Psoas muscle (tissue), 8 donors: ENCODE data around the gene MUC5B. TPM values are rescaled to one million over a fixed set of nuclear protein-coding genes. Genes with fewer than 3 reads are reported as not detected.

Source experiments
- ATAC-seq, 4 donors: fragments of 200-7000 bp; cut with Tn5 transposase; one replicate each; pipeline ENCODE4 v1.9.1; 2020; ENCODE audit warnings: moderate library complexity in 3 of 4, mild to moderate bottlenecking in 2 of 4
- DNase-seq, 2 donors: peaks; one replicate each; pipeline ENCODE4 v3.0.0-alpha.2; 2020
- H3K27ac ChIP-seq: fragments of 200-600 bp; one replicate; pipeline ENCODE4 v1.8.0; 2022
- H3K27me3 ChIP-seq, 3 donors: fragments of 200-600 bp in 1 of 3; one replicate each; pipeline versions ENCODE4 v1.6.1 to v1.8.0; 2013 to 2022; ENCODE audit warnings: low read length in 2 of 3, mild to moderate bottlenecking in 2 of 3, moderate library complexity in 1 of 3; ENCODE audit not compliant: insufficient read depth in 3 of 3
- H3K36me3 ChIP-seq, 2 donors: fragments of 200-600 bp in 1 of 2; one replicate each; pipeline versions ENCODE4 v1.6.1 to v1.8.0; 2013 to 2022; ENCODE audit warnings: low read depth in 1 of 2, mild to moderate bottlenecking in 1 of 2, moderate library complexity in 1 of 2; ENCODE audit not compliant: insufficient read depth in 1 of 2
- H3K4me1 ChIP-seq: fragments of 200-600 bp; one replicate; pipeline ENCODE4 v1.8.0; 2022
- H3K4me3 ChIP-seq: fragments of 200-600 bp; one replicate; pipeline ENCODE4 v1.8.0; 2022; ENCODE audit warnings: mild to moderate bottlenecking
- H3K9me3 ChIP-seq: fragments of 200-600 bp; one replicate; pipeline ENCODE4 v1.8.0; 2022
- WGBS, 3 donors: extraction: QIAGEN DNeasy Blood & Tissue Kit; methylation state at CpG; one replicate each; pipeline versions ENCODE4 v1.1.6 to v1.1.7; 2013; 5-methylcytosine and 5-hydroxymethylcytosine counted together
- intact Hi-C, 2 donors: fragments of 100-400 bp; cut with DNase I; formaldehyde crosslinking; loops; one replicate each; pipeline versions ENCODE4 v1.11.0 to v1.14.2; 2022
- polyA plus RNA-seq, 3 donors: library from polyadenylated mRNA; stranded (reverse); fragments of 200-250 nt; gene quantifications; one replicate each; pipeline ENCODE4 v1.2.3, GENCODE V29; 2013
- total RNA-seq, 4 donors: library from RNA; stranded (reverse); fragmentation: NEBNext Ultra II Directional in 2 of 4; extraction: Animal tissue kit (Norgen Biotek cat#: 25700) in 2 of 4; gene quantifications; one replicate each; pipeline versions ENCODE4 v1.2.1 to v1.2.4, GENCODE V29; 2021 to 2023
- TF ChIP-seq, protein P1 (sequence below): fragments of 200-600 bp; IDR thresholded peaks from one replicate; pipeline ENCODE4 v1.8.0; 2022; ENCODE audit warnings: antibody characterized with exemption
- donor health status: healthy with polysubstance abuse.
- donor health status: DM: no; HTN: no; CAD: no; lungs with moderate emphysema.
- donor health status: Bipolar disorder and iron deficiency.
- donor health status: healthy.
- donor health status: DM: yes; HTN: yes; CAD: no.
- donor health status: DM: no; HTN: no; CAD: no.
- donor health status: DM: no; HTN: no; CAD: no.
- donor health status: DM: yes; HTN: yes; CAD: no.

The MUC5B gene
- total and polyA plus RNA-seq, 7 donors, result under 0.01 to 0.41 (median 0.11) TPM; not detected in 3

DNA sequence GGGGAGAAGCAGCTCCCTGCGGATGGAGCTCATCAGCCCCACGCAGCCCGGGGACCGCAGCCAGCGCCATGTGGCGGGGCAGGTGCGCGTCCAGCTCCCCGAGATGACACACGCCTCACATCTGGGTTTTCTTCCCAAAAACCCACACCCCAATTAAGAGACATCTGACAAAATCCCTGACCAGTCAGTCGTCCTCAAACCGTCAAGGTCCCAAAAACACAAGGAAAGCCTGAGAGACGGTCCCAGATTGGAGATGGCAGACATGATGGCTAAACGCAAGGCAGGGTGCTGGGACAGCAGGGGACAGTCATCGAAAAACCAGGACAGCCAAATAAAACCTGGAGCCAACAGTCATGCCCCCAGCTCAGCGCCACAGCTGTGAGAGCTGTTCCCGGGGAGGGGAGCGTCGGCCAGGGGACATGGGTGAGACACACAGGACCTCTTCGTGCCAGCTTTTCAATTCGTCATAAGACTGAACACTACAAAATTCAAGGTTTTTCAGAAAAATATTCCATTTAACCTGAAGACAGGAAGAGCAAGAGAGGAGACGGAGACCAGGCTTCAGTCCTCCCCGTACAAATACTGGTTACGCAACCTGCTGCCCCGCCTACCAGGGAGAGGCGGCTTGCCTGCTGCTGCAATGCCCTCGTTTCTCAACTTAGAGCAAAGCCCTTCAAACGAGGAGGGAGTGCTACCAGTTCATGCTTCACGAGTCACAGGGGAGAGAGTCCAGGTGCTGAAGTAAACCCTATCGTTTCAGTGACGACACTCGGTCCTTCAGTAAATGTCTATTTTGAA, 76.0 kb downstream of the MUC5B start:
- DNase-seq, result peak; percentile 89 to 94
- TF ChIP-seq, protein P1, sequence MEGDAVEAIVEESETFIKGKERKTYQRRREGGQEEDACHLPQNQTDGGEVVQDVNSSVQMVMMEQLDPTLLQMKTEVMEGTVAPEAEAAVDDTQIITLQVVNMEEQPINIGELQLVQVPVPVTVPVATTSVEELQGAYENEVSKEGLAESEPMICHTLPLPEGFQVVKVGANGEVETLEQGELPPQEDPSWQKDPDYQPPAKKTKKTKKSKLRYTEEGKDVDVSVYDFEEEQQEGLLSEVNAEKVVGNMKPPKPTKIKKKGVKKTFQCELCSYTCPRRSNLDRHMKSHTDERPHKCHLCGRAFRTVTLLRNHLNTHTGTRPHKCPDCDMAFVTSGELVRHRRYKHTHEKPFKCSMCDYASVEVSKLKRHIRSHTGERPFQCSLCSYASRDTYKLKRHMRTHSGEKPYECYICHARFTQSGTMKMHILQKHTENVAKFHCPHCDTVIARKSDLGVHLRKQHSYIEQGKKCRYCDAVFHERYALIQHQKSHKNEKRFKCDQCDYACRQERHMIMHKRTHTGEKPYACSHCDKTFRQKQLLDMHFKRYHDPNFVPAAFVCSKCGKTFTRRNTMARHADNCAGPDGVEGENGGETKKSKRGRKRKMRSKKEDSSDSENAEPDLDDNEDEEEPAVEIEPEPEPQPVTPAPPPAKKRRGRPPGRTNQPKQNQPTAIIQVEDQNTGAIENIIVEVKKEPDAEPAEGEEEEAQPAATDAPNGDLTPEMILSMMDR, result no peak
- H3K27ac ChIP-seq, result peak overlapping the region; percentile 91
- no peaks in the 10 kb centered on the region for H3K27me3 ChIP-seq
- intact Hi-C loops, result loop anchor here in 1 of 2 donors (2.0 to 5.0 kb wide), 3 partner anchors 218 to 273 kb away; partner anchors contain the start of gene DUSP8
- no peaks in the 10 kb centered on the region for H3K9me3 ChIP-seq
- 32 to 51% (median 36%) methylated on average over 32 of the region's 32 CpGs for WGBS, 3 donors
- H3K4me3 ChIP-seq, result peak overlapping the region; percentile 56
- peaks cover 2 to 18% of the 10 kb centered on the region in 2 donors for H3K36me3 ChIP-seq
- peak; percentile 79 to 86 (median 83) for ATAC-seq
- H3K4me1 ChIP-seq, result peaks cover 64% of the 10 kb centered on the region

DNA sequence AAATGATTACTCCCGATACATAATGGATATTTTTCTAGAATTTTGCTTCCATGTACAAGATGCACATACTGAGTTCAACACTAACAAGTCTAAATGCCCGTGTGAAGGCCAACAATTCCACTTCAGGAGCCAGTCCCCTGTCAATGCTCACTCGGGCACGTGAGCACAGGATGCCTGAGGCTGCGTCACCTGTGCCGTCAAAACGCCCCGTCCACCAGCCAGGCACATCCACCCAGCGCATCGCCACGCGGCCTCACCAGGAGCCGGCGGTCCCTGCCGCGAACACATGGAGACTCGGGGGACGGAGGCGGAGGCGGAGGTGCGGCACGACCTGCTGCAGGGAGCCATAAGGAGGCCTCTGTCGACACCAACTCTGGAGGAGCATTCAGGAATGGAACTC, 76.8 kb downstream of the MUC5B start:
- no peaks in the 10 kb centered on the region for H3K9me3 ChIP-seq
- H3K36me3 ChIP-seq, result peaks cover 2 to 17% of the 10 kb centered on the region in 2 donors
- no peaks in the 10 kb centered on the region for H3K27me3 ChIP-seq
- DNase-seq, result no peak
- H3K4me3 ChIP-seq, result peak overlapping the region; percentile 56
- 78 to 86% (median 79%) methylated on average over 23 of the region's 23 CpGs for WGBS, 3 donors
- ATAC-seq, result no peak
- TF ChIP-seq, protein P1, result no peak
- H3K4me1 ChIP-seq, result peaks cover 71% of the 10 kb centered on the region
- peak overlapping the region; percentile 91 for H3K27ac ChIP-seq
- intact Hi-C loops, result loop anchor here (2.0 to 5.0 kb wide), 4 partner anchors 38 to 273 kb away; partner anchors contain the start of gene DUSP8 (in 1 of the 2)

DNA sequence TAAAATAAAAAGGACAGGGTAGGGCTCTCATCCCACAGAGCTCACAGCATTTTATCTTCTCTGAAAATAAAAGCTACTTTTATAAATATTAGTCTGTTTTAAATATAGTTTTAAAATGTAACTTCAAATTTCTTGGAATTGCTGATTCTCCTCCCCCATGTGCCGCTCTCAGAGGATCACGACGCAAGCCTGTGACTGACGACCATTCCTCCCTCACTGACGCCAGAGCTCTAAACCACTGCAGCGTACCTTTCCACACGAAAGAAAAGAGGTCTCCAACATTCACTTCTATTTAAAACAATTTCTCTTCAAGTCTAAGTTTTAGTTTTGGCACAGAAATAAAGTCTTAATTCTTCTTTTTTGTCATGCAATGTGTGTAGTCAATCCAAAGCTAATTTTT, 77.3 kb downstream of the MUC5B start:
- intact Hi-C loops, result loop anchor here in 1 of 2 donors (5.0 kb wide), 1 partner anchor 37 kb away; no protein-coding TSS in a partner anchor
- no peaks in the 10 kb centered on the region for H3K27me3 ChIP-seq
- WGBS, 3 donors, result 44 to 83% (median 65%) methylated on average over 7 of the region's 7 CpGs
- H3K9me3 ChIP-seq, result no peaks in the 10 kb centered on the region
- no peak for DNase-seq
- peaks cover under 1 to 18% of the 10 kb centered on the region in 2 donors for H3K36me3 ChIP-seq
- peak overlapping the region; percentile 91 for H3K27ac ChIP-seq
- H3K4me1 ChIP-seq, result peaks cover 71% of the 10 kb centered on the region
- TF ChIP-seq, protein P1, result no peak
- no peak for ATAC-seq
- peak overlapping the region; percentile 56 for H3K4me3 ChIP-seq

DNA sequence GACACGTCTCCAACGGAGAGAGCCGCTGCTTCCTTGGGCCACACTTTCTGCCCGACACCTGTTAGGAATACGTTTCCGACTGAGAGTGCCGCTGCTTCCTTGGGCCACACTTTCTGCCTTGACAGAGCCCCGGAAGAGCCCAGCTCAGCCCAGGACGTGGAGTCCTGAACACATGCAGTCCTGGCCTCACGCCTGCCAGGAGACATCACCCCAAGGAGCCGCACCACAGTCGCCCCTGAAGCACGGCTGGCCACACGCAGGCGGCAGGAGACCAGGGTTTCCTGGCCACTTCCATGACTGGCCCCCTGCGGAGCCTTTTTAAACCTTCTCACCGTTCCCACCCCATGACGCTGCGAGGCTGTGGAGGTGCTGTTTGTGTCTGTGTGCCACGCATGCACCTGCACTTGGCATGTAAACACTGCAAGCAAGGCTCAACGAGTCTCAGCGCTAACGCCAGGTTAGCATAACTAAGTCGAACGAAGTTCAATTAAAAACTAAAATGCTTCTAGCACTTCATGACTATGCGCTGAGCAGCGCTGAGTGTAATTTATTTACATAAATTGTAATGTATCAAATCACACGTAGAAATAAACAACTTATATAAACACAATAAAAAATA, 77.8 kb downstream of the MUC5B start:
- no peaks in the 10 kb centered on the region for H3K27me3 ChIP-seq
- H3K36me3 ChIP-seq, result peaks cover 0 to 17% of the 10 kb centered on the region in 2 donors
- peaks cover 71% of the 10 kb centered on the region for H3K4me1 ChIP-seq
- peak overlapping the region; percentile 91 for H3K27ac ChIP-seq
- intact Hi-C loops, result loop anchor here in 1 of 2 donors (5.0 kb wide), 1 partner anchor 37 kb away; no protein-coding TSS in a partner anchor
- H3K4me3 ChIP-seq, result peak overlapping the region; percentile 28
- DNase-seq, result no peak
- TF ChIP-seq, protein P1, result no peak
- H3K9me3 ChIP-seq, result no peaks in the 10 kb centered on the region
- WGBS, 3 donors, result 73 to 83% (median 78%) methylated on average over 28 of the region's 28 CpGs
- no peak for ATAC-seq
